C4-2B (cell line): ENCODE results near the gene SLC17A8.

Source experiments
- CTCF ChIP-seq: fragments of 450-650 bp; conservative IDR thresholded peaks from 2 replicates; pipeline ENCODE4 v1.5.1; 2017; ENCODE audit warnings: mild to moderate bottlenecking
- ZFX ChIP-seq: fragments of 450-650 bp; IDR thresholded peaks from 2 replicates; pipeline ENCODE4 v1.6.1; 2017

- TF ChIP-seq CTCF (no peak), ZFX (no peak)
Measured at GRCh38 chr12:100426145-100426544, 69.3 kb downstream of the SLC17A8 start.
